ENCODE results near the gene UBE2F. TPM values are rescaled to one million over a fixed set of nuclear protein-coding genes. Genes with fewer than 3 reads are reported as not detected.

UBE2F gene
- total and polyA plus RNA-seq, 9 of the 15 experiments (the other 6 are each of a cell fraction or from before 2014, with no cell fraction given): 18.1 to 88.1 (median 53.0) TPM

DNA sequence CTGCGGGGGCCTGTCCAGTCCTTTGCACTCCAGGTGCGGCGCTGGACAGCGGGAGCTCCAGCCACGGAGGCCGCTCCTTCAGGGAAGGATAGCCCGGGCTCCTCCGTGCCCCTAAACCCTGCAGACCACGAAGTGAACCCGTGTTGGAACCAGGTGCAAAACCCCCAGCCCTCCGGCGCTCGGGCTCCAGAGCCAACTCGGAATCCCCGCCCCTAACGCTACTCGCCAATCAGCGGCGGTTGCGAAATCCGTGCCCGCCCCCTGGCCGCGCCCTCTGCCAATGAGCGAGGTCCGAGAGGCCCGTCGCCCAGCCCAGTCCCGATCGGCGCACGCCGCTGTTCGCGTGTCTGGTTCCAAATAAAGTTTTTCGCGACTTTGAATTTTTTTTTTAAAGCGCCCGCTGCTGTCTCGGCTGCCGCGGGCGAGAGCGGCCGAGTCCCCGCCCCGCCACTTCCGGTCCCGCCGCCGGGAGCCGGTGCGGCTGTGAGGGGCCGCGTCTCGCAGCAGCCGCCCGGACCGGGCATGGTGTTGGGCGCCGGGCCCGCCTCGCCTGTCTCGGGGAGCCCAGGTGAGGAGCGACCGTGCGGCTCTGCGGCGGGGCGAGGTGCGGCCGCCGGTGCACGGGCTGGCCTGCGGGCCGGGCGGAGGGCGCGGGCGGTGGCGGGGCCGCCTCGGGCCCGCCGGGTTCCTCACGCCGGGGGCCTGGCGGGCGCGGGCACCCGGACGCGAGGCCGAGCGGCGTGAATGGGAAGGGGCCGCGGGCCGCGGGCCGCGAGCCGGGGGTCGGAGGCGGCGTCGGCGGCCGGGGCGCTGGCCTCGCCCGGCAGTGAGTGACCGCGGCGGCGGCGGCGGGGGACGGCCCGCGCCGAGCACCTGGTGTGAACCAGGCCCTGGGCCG, at the start of gene UBE2F (continued):
- TF ChIP-seq ZNF586 (CRISPR knock-in tag; conservative IDR thresholded peaks at IDR 0.05) (no peak), MCM2 (IDR thresholded peaks at IDR 0.05; ENCODE audit: low read depth) (no peak), RFX1 (IDR thresholded peaks at IDR 0.05) (no peak), ZNF830 (CRISPR knock-in tag; IDR thresholded peaks at IDR 0.05) (no peak), YY1 (IDR thresholded peaks at IDR 0.05; ENCODE audit: borderline replicate concordance in 1 of 3, control insufficient read depth in 1 of 3, extremely low read depth in 1 of 3, insufficient read depth in 3 of 3, insufficient read length in 1 of 3, insufficient replicate concordance in 2 of 3, low read depth in 1 of 3, low read length in 2 of 3) (peak in 1 of 3 experiments; percentile 4), CHCHD3 (CRISPR knock-in tag; IDR thresholded peaks at IDR 0.05) (no peak), ERF (CRISPR knock-in tag; IDR thresholded peaks at IDR 0.05) (no peak), RBM17 (IDR thresholded peaks at IDR 0.05; ENCODE audit: borderline replicate concordance, low read depth, low read length) (no peak), GTF2F1 (IDR thresholded peaks at IDR 0.05; ENCODE audit: low read depth, low read length) (no peak), MTA1 (IDR thresholded peaks at IDR 0.05; ENCODE audit: borderline replicate concordance) (no peak), SMAD1 (IDR thresholded peaks at IDR 0.05; ENCODE audit: low read depth, low read length, partially characterized antibody) (no peak), MCM5 (IDR thresholded peaks at IDR 0.05; ENCODE audit: low read depth) (no peak)
- TF ChIP-seq, protein P1, sequence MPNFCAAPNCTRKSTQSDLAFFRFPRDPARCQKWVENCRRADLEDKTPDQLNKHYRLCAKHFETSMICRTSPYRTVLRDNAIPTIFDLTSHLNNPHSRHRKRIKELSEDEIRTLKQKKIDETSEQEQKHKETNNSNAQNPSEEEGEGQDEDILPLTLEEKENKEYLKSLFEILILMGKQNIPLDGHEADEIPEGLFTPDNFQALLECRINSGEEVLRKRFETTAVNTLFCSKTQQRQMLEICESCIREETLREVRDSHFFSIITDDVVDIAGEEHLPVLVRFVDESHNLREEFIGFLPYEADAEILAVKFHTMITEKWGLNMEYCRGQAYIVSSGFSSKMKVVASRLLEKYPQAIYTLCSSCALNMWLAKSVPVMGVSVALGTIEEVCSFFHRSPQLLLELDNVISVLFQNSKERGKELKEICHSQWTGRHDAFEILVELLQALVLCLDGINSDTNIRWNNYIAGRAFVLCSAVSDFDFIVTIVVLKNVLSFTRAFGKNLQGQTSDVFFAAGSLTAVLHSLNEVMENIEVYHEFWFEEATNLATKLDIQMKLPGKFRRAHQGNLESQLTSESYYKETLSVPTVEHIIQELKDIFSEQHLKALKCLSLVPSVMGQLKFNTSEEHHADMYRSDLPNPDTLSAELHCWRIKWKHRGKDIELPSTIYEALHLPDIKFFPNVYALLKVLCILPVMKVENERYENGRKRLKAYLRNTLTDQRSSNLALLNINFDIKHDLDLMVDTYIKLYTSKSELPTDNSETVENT (CRISPR knock-in tag; IDR thresholded peaks at IDR 0.05): no peak
- TF ChIP-seq, protein P2, sequence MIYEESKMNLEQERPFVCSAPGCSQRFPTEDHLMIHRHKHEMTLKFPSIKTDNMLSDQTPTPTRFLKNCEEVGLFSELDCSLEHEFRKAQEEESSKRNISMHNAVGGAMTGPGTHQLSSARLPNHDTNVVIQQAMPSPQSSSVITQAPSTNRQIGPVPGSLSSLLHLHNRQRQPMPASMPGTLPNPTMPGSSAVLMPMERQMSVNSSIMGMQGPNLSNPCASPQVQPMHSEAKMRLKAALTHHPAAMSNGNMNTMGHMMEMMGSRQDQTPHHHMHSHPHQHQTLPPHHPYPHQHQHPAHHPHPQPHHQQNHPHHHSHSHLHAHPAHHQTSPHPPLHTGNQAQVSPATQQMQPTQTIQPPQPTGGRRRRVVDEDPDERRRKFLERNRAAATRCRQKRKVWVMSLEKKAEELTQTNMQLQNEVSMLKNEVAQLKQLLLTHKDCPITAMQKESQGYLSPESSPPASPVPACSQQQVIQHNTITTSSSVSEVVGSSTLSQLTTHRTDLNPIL (CRISPR knock-in tag; IDR thresholded peaks at IDR 0.05): no peak
- TF ChIP-seq, protein P3, sequence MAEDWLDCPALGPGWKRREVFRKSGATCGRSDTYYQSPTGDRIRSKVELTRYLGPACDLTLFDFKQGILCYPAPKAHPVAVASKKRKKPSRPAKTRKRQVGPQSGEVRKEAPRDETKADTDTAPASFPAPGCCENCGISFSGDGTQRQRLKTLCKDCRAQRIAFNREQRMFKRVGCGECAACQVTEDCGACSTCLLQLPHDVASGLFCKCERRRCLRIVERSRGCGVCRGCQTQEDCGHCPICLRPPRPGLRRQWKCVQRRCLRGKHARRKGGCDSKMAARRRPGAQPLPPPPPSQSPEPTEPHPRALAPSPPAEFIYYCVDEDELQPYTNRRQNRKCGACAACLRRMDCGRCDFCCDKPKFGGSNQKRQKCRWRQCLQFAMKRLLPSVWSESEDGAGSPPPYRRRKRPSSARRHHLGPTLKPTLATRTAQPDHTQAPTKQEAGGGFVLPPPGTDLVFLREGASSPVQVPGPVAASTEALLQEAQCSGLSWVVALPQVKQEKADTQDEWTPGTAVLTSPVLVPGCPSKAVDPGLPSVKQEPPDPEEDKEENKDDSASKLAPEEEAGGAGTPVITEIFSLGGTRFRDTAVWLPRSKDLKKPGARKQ (CRISPR knock-in tag; IDR thresholded peaks at IDR 0.05): no peak
- TF ChIP-seq, protein P4, sequence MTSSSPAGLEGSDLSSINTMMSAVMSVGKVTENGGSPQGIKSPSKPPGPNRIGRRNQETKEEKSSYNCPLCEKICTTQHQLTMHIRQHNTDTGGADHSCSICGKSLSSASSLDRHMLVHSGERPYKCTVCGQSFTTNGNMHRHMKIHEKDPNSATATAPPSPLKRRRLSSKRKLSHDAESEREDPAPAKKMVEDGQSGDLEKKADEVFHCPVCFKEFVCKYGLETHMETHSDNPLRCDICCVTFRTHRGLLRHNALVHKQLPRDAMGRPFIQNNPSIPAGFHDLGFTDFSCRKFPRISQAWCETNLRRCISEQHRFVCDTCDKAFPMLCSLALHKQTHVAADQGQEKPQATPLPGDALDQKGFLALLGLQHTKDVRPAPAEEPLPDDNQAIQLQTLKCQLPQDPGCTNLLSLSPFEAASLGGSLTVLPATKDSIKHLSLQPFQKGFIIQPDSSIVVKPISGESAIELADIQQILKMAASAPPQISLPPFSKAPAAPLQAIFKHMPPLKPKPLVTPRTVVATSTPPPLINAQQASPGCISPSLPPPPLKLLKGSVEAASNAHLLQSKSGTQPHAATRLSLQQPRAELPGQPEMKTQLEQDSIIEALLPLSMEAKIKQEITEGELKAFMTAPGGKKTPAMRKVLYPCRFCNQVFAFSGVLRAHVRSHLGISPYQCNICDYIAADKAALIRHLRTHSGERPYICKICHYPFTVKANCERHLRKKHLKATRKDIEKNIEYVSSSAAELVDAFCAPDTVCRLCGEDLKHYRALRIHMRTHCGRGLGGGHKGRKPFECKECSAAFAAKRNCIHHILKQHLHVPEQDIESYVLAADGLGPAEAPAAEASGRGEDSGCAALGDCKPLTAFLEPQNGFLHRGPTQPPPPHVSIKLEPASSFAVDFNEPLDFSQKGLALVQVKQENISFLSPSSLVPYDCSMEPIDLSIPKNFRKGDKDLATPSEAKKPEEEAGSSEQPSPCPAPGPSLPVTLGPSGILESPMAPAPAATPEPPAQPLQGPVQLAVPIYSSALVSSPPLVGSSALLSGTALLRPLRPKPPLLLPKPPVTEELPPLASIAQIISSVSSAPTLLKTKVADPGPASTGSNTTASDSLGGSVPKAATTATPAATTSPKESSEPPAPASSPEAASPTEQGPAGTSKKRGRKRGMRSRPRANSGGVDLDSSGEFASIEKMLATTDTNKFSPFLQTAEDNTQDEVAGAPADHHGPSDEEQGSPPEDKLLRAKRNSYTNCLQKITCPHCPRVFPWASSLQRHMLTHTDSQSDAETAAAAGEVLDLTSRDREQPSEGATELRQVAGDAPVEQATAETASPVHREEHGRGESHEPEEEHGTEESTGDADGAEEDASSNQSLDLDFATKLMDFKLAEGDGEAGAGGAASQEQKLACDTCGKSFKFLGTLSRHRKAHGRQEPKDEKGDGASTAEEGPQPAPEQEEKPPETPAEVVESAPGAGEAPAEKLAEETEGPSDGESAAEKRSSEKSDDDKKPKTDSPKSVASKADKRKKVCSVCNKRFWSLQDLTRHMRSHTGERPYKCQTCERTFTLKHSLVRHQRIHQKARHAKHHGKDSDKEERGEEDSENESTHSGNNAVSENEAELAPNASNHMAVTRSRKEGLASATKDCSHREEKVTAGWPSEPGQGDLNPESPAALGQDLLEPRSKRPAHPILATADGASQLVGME (CRISPR knock-in tag; IDR thresholded peaks at IDR 0.05): no peak

Measured in K562 (cell line).